AG08395 (cell line): Measurements from ENCODE around the gene RAB24.
A peak's percentile ranks its signal among the peaks of the same experiment; 100 is the strongest.

Experiments used
- DNase-seq: peaks from one replicate; pipeline ENCODE4 v3.0.0; 2012; ENCODE audit warnings: mixed read lengths, low spot score

The RAB24 gene

DNA sequence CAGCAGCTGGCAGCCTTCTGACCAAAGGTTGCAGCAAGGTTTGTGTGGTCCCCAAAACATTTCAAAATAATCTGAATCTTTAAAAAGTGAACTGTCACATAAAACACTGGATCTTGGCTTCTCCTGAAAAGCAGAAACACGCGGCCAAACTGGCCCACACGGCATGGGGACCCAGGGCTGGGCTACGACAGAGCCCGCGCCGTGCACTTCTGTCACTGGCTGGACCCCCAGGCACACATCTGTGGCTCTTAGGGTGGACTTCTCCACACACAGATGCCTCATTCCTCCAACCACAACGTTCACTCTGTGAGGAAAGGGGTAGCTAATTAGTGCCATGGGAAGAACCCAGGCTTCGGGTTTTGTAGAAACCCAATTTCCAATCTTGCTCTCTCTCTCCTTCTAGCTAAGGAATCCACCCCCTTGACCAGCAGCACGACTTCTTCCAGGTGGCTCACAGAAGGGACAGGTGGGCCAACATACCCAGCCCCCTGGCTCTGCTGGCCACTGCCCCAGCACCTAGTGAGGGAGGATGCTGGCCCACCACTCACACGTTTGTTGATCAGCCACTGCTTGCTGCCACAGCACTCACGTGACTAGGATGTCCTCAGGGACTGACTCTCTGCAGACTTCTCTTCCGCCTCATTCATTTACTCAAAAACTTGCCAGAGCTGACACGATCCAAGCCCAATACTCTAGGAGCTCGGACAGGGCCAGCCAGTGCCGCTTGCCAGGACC, 30.1 kb upstream of the RAB24 start:
- DNase-seq, result no peak

DNA sequence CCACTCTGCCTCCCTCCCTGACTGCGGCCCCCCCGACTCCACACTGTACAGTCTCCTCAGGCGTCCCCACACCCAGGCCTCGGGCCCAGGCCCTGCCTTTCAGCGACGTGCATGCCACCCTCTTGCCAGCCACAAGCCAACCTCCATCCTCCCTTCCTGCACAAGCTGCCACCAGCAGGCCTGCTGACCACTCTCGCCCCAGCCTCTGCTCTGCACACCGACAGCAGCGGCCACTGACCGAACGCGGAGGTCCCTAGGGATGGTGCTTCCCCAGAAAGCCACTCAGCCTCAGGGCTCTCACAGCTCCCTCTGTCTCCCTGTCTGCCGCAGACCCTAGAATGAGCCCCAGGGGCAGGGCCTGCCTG, 29.4 kb upstream of the RAB24 start:
- DNase-seq, result no peak

DNA sequence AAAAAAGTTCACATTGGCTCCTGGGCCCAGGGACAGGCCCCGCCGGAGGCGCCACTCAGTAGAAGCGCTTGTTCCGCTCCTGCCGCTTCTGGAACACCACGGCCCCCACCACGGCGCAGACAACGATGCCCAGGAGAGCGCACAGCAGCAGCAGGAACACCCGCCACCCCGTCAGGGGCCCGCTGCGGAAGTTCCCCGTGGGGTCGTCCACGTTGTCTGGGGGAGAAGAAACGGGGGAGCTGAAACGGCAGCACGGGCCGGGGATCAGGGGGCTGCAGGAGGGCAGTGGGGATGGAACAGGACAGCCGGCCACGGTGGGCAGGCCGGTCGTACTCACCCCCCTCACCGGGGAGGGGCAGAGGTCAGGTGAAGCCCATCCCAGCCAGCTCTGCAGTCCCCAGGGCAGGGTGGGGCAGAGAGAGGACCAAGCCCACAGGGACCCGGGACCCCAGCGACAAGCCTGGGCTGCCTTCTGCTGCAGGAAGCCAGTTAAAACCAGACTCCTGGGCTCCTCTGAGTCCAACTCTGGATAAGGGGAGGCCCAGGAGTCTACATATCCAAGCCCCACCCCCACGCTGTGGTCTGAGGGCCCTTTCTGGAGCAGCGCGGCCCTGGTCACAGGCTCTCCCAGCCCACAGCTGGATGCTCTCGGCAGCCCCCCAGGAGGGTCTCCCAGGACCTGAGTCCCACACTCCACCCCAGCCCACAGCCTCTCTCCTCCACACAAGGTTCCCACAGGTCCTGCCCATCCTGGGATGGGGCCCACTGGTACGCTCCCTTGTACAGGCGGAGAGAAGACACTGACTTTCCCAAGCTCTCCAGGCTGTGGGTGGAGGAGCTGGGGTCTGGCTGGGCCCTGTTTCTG, 28.7 kb upstream of the RAB24 start:
- DNase-seq, result no peak

GRCh38 chr5:177330991-177331842, 27.7 kb upstream of the RAB24 start:
- DNase-seq, result no peak

GRCh38 chr5:177329883-177330282, 26.4 kb upstream of the RAB24 start:
- DNase-seq, result no peak

DNA sequence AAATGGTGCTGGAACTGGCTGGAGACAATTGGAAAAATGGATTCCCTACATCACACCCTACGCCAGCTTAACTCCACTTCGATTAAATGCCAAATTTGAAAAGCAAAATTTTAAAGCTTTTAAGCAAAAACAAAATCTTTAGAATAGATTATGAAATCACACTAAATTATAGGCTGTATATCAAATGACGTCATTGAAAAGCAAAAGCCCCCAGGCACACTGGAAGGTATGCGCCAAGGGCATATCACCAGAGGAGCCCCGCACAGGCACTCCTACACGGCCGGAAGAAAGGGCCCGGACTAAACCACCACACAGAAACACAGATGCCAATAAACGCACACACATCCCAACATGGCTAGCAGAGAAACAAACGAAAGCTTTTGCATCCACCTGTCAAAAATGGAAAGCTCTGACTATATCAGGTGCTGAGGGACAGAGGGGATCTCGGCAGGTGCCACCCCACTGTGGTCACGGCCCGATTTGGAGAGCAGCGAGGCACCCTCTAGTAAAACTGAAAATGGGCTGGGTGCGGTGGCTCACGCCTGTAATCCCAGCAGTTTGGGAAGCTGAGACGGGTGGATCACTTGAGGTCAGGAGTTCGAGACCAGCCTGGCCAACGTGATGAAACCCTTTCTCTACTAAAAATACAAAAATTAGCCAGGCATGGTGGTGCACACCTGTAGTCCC, 25.2 kb upstream of the RAB24 start:
- no peak for DNase-seq

DNA sequence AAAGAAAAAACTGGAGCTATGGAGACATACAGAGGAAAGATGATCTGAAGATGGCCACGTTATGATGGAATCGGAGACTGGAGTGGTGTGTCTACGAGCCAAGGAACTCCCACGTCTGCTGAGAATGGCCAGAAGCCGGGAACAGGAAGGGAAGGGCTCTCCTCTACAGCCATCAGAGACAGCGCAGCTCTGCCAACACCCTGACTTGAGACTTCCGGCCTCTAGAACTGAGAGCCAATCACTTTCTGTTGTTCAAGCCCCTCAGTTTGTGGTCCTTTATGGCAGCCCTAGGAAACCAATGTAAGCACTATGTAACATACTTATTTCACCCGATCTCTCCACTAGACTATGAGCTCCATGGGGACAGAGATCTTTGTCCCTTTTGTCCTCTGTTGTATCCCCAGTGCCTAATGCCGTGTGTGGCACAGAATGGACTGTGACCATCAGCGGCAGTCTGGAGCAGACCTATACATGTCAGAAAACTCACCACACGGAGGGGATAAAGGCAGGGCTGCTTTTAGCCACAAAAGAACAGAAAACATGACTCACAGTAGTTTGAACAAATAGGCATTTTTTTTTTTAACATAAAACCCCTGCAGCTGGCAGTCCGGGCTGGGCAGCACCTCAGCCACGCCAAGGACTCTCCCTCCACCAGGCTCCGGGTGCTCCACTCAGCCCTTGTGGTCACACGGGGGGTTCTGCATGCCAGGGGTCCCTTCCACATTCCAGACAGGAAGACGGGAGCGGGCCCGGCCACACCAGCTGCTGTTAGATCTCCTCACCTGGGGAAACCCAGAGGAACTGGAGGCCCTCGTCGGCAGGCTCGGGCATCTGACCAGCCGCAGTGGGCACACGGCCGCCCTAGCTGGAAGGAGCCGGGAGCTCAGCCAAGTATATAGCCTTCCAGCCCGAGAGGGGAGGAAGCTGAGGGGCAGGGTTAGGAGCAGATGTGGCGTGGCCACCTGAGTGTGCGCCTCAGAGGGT, 24.3 kb upstream of the RAB24 start:
- DNase-seq, result no peak

- no peak for DNase-seq
Measured at GRCh38 chr5:177325868-177326381, 22.4 kb upstream of the RAB24 start.

GRCh38 chr5:177320879-177321278, 17.4 kb upstream of the RAB24 start:
- DNase-seq, result no peak

DNA sequence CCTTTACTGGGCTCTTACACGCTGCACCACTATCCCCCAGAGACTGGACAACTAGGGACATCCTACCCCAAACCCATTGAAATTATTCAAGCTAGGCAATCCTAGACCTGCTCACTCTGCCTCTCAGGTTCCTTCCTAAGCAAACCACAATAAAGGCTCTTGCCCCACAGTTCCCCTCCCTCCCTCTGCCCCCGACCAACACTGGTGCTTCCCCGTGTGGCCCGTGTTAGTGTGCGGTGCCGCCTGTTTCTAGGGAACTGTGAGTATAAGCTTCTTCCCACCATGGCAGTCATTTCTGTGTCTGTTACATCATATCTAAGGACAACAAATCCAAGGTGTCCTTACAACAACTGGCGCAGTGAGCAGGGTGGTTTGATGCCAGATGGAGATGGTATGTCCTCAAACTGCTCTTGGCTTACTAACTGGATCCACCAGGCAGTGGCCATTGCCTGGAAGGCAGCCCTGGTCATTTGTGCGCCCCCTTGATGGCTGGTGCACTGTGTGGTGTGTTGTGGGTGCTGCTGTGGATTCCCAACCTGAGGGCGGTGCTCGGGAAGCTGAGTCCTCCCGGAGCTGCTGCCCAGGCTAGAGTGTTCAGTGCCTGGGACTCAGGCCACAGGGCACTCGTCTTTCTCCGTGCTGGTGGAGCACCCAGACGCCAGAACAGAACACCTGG, 16.5 kb upstream of the RAB24 start:
- no peak for DNase-seq

DNA sequence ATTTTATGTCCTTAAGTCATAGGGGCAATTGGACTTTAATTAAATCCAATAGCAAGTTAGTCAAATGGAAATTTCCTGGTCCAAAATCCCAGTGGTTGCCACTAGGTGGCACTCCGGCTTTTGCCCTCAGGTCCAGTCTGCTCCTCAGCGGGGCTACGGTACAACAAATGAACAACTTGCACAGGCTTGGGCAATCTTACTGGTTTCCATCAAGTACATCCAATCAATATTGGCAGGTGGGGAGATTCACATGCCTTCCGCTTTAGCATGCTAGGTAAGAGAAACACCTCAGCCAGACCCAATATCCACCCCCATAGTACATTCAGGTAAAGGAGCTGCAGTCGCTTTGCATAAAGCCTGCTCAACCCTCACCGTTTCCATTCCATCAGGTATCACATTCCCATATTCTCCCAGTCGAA, 14.4 kb upstream of the RAB24 start:
- DNase-seq, result peak; percentile 80

GRCh38 chr5:177316005-177316404, 12.5 kb upstream of the RAB24 start:
- DNase-seq, result no peak

DNA sequence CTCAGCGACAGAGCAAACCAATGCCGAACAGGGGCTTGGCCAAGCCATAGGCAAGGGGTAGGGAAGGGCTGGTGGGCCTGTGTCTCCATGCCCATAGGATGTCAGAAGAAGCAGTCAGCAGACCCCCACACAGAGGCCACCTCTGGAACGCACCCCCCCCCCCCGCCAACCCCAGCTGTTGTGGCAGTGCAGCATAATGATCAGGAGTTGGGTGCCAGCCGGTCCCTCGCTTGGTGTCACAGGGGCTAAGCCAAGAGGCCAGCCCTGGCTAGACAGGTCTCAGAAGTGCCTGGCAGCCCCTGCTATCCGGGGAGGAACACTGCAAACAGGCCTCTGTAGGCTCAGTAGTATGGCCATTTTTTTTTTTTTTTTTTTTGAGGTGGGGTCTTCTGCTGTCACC, 11.9 kb upstream of the RAB24 start:
- DNase-seq, result no peak

GRCh38 chr5:177314376-177315342, 11.1 kb upstream of the RAB24 start:
- no peak for DNase-seq

DNA sequence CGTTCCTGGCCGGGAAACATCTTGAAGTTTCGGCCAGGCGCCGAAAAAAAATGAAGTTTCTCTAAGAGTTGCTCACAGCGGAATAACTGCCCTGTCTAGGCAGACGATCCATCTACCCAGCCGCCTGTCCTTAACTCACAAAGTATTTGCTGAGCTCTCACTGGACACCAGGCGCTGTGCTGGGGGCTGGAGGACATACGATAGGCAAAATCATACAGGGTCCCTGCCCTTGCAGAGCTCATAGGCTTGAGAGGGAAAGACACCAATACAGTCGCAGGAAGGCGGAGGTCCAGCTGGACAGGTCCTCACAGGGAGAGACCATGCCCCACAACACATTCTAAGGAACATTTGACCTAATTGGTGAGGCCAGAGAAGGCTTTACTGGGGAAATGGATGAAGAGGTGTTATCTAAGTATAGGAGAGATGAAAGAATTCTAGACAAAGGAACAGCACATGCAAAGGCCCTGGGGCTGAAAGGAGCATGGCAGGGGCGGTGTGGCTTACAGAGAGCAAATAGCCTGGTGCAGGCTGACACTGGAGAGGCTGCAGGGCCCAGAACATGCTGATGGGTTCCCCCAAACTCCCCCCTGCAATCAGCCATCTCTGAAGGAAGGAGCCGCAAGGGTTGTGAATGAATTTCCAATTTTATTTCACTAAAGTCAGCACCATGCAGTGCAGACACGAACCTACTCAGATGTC, 10.2 kb upstream of the RAB24 start:
- no peak for DNase-seq

DNA sequence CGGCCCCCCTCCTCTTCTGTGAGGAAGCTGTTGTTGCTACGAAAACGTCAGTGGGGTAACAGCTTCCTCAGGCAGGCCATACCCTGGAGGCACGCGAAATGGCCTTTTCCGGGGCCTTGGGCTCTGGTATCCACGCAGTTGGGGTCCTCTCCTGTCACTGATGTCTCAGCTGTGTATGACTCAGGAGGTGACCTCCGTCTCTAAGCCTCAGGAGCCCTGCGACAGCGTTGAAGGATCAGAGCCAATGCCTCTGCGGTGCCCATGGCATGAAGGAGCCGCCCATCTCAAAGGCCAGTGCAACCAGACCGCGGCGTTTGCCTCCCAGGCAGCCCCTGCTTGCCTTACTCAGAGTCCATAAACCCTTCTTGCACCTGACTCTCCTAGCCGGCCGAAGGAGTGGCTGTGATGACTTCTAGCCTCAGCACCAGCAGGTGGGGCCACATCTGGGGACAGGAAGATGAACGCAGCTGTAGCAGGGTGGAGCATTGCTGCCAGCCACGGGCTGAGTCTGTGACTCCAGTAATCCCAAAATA, 9.2 kb upstream of the RAB24 start:
- no peak for DNase-seq

GRCh38 chr5:177311723-177312648, 8.5 kb upstream of the RAB24 start, which contains the start of gene MXD3:
Gene MXD3, minus strand, starts transcription at chr5:177311898. Its CDS starts 68 bp downstream, at chr5:177311830.
- peak; percentile 99 for DNase-seq
